GM19328 (cell line): ENCODE measurements around the gene LHX4.

Source experiments
- ATAC-seq: cut with Tn5 transposase; IDR thresholded peaks from one replicate; pipeline ENCODE4 v1.9.1; 2021; ENCODE audit warnings: mild to moderate bottlenecking, moderate library complexity; ENCODE audit not compliant: unreplicated experiment

LHX4 gene

DNA sequence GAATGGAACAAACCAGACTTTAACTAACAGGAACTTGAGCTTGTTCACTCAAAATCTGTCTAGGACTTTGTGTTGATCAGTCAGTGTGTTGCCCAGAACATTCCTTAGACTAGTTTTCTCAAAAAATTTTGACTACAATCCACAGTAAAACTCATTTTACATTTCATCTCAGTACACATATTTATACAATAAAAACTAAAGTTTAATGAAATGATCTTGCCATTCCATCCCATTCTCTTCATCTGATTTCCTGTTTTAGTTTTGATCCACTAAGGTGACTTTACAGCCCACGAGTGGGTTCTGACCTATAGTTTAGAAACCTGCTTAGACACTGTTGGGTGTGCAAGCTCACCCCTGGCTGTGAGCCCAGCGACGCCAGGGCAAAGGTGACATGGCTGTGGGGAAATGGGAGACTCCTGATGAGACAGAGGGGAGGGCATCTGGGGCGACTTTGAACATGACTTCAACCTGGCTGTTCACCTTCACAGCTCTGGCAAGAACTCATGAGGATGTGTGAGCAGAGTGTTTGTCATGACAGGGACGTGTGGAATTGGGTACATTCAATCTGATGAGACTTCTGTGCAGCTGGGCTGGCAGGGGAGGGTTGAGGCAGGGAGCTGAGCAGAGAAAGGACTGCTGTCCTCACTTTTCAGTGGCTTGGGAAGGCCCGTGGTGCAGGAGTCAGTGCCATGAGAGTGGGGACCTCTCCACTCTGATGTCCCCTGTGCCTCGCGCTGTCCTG, 40.6 kb downstream of the LHX4 start:
- ATAC-seq, result no peak

DNA sequence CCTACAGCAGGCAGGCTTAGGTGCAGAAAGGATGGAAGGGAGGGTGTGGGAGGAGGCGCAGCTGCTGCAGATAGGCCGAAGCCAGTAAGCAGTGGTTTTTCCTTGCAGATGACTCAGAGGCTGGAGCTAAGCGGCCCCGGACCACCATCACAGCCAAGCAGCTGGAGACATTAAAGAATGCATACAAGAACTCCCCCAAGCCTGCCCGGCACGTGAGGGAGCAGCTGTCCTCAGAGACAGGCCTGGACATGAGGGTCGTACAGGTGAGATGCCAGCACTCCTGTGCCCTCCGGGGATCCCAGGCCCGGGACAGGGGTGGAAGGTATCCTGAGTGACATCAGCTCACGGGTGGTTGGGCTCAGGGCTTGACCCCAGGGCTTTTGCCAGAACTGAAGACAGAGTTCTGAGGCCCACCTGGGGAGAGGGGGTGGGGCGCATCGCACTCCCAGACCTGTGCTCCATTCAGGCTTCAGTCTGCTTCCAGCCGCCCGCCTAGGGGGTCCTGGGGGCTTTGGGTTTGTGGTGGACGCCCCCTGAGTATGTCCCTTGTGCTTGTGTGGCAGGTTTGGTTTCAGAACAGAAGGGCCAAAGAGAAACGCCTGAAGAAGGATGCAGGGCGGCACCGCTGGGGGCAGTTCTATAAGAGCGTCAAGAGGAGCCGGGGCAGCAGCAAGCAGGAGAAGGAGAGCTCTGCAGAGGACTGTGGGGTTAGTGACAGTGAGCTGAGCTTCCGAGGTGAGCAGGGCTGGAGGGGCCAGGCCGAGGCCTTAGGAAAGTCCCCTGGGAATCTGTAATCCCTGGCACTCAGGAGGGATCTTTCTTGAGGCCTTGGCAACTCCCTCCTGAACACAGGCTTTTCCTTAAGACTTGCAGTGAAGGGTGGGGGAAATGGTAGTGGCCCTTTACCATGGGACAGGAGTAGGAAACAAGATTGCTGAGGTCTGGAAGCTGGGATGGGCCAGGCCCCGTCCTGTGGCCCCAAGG, 41.5 kb downstream of the LHX4 start:
- no peak for ATAC-seq

DNA sequence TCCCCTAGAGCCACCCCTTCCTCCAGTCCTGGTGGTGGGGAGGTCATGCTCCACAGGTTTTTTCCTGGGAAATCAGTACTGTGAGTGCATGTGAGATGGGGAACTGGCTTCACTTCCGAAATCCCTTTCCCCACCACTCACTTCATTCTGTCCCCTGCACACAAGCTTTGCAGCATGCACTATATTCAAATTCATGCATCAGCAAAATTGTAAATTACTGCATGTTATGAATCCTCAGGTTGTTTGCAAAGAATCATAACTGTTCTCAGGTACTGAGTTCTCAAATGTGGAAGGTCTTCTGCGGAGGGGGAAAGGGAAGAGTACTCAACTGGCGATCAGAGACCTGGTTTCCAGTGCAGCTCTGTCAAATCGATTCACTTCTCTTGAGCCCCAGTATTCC, 42.3 kb downstream of the LHX4 start:
- no peak for ATAC-seq

DNA sequence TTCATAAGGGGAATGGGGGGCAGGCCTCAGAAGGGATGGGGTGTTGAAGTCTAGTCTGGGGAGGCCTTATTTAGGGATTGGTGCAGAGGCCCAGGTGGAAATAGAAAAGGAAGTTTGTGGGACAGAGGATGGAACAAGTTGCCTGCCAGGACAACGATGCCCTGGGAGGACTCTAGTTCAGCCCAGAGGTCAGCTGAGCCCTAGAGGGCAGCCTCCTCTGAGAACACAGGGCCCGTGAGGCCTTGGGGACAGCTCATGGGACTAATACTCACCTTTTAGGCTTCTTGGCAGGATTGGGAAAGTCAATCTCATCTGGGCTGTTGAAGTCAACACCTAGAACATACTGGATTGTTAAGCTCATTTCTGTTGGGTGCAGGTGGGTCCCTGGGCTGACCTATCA, 43.0 kb downstream of the LHX4 start:
- no peak for ATAC-seq

DNA sequence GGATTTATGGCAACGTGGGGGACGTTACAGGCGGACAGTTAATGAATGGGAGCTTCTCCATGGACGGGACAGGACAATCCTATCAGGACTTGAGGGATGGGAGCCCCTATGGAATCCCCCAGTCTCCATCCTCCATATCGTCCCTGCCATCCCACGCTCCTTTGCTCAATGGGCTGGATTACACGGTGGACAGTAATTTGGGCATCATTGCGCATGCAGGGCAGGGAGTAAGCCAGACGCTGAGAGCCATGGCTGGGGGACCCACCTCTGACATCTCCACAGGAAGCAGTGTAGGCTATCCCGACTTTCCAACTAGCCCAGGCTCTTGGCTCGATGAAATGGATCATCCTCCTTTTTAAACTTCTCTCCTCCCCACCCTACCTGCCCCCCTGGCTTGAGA, 44.2 kb downstream of the LHX4 start:
- no peak for ATAC-seq

DNA sequence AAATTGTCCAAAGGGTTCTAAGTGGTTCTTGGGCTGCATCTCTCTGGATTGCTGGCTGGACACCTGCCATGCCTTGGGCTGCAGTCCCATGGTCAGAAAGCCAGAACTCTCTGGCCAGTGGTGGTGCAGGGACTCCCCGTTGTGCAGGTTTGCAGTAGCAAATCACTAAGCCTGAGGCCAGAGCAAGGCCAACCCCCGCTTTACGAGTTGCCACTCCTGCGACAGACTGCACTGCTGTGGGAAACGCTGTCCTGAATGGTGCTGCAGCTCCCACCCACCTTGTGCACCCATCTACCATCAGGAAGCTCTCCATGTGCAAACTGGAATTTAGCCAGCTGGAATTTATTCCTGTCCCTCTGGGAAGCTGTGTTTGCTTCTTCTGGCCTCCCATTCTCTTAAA, 45.7 kb downstream of the LHX4 start:
- ATAC-seq, result no peak

DNA sequence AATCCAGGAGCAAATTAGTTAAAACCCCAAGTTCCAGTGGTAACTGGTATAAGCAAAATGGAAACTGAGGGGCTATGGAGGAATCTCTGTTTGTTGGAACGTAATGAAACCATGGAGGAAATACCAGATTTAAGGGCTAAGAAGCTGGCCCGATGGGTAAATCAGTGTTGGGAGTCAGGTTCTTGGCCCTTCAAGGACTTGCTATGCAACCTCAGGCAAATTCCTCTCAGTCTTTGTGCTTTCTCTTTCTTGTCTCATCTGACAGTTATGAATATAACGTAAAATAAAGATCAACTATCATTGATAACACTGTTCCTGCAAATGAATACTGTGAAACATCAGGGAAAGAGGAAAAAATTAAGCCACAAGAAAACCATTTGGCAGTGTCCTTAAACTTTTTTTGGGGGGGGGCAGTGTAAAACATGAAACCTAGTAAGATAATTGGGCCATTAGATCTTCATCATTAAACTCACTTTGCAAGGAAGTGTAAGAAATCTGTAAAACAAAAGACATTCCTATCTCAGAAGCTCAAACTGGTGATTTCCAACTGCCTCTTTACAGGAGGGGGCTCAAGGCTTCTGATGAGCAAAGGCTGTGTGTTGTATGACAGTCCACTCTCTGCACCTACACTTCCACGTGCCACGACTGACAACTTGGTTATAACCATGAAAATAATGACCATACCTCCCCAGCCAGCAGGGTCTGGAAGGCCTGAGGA, 47.6 kb downstream of the LHX4 start:
- no peak for ATAC-seq

DNA sequence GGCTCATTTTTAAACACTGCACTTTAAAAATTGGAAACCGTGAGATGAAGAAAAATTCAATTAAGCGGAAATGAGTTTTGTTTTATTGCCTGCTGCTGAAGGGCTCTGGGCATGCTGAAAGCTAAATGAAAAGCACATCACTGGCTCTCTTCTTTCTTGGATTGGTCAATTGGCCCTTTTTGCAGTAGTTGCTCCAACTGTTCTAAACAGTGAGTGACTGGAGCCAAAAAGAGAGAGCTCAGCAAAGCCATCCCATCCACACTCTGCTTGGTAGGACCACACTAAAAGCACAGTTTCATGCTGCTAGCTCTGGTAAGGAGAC, 48.1 kb downstream of the LHX4 start:
- no peak for ATAC-seq

DNA sequence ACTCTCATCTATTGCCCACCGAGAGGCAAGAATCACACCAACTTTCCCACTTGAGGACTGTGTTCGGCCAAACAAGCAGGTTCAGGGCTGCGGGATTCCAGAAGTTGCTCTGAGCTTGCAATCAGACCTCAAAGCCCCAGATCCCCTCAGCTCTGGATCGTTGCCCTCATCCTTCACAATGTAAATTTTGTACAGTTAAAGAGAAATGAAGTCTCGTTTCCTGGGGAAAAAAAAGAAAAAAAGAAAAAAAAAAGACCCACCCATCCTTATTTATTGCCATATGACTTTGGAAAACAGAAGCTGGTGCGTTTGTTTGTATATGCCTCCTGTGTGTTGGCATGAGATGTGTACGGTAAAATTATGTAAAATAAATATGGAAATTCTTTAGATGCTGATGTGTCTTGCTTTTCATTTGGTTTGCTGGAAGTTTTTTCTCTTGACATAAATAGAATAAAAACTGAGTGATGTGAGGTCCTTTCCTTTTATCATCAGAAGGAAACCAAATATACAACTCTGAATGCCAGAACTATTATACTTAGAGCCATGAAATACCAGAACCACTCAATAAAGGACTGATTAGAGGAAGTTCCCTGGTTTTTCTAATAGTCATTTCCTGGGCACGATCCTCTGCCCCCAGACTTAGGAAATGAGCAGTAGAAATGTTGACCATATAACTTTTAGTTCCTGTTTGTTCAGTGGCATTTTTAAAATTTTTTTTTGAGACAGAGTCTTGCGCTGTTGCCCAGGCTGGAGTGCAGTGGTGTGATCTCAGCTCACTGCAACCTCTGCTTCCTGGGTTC, 48.7 kb downstream of the LHX4 start:
- no peak for ATAC-seq

DNA sequence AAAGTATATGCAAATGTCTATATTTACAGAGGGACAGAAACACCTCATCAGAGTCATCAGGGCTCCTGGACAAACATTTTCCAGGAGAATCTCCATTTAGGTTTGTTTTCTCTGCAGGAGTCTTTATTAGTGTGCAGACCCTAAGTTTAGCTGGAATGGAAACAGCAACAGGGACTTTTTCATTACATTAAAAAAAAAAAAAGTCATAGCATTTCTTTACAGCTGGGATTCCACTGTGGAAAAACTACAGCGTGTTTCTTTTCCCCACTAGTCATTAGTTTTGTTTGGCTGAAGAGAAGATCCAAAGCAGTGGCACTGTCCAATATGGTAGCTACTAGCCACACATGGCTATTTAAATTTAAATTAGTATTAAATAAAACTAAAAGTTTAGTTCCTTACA, 49.6 kb downstream of the LHX4 start:
- ATAC-seq, result no peak

DNA sequence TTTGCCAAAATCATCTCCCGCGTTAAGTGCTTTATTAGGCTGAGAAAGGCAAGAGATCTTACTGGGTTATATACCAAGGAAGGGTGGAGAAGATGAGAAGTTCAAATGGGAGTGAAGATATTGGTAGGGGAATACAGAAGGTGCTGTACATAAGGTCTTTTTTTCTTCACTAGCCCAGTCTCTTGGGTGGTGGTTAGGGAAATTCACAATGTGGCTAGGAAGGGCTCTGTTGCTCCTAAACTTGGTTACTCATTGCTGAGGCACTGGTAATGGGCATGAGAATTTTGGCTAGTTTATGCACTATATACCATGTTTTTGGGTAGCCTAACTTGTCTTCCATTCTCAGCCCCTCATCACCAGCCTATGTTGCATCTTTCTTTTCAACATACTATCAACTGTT, 50.6 kb downstream of the LHX4 start:
- ATAC-seq, result no peak

DNA sequence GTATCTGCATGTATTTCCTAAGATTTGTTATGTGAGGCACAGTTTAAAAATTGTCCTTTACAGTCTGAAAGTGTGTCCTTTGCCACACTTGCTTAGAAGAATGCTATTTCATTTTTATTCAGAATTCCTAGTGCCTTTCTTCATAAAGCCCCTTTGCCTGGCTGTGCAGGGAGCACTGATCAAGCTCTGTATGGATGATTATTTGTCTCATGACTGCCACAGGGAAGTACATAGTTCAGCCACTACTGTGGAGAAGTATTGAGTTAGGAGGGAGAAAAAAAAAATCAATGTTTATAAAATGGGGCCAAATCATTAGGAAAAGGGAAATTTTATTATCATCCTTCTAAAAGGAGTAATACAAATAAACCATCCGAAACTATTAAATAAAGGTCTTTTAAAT, 51.4 kb downstream of the LHX4 start:
- ATAC-seq, result no peak

DNA sequence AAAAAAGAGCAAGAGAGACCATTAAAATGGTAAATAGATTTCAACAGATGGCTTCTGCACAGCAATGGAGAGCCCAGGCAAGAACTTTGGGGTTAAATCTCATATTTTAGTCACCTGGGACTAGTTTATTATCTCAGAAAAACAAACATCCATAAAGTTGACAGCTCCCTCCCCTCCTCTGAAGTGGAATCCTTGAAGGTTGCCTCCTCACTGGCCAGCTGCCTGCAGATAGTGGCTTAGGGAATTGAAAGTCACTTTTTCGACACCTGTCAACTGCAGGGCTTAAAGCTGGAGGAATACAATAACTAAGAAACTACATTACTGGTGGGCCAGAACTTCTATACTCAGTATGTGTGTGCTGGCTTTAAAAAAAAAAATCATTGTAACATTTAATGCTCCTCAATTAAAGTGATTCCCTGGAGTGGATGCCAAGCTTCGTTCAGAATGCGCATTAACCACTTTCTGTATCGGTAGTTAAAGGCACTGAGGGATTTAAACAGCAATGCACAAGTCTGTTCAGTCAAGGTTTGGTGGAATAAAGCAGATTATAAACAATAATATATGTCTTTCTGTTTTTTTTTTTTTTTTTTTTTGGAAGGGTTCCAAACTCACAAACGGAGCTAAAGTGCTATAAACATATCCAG, 52.5 kb downstream of the LHX4 start:
- no peak for ATAC-seq

DNA sequence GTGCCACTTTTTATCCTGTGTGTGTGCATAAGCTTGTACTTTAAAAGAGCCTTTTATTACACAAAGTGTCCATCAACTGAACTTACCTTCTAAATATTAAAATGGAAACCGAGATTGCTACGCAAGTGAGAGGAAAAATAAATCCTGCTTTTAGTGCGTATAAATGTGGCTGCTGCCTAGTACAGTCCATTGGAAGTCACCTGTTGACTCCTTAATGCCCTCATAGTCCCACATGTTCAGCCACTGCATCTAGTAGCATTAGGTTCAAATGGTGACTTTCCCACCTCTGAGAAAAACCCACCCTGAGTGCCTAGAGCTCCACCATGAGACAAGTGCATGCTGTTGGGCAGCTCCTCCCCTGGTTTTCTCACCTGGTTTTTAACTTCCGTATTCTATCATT, 53.0 kb downstream of the LHX4 start:
- no peak for ATAC-seq

DNA sequence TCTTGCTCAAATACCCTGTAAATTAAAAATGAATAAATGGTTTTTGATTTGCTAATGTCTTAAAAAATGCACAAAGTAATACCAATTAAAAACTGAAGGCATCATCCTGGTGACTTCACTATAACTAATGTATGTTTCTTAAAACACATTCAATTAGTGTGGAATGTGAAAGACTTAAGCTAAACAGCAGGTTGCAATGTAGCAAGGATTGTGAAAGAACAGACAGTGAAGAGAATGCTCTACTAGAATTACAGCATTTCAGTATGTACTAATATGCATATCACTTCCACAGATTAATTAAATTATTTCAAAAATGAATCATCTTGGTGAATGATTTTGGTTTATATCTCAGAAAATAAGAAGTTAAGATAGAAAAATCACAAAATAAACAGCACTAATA, 56.4 kb downstream of the LHX4 start:
- no peak for ATAC-seq

DNA sequence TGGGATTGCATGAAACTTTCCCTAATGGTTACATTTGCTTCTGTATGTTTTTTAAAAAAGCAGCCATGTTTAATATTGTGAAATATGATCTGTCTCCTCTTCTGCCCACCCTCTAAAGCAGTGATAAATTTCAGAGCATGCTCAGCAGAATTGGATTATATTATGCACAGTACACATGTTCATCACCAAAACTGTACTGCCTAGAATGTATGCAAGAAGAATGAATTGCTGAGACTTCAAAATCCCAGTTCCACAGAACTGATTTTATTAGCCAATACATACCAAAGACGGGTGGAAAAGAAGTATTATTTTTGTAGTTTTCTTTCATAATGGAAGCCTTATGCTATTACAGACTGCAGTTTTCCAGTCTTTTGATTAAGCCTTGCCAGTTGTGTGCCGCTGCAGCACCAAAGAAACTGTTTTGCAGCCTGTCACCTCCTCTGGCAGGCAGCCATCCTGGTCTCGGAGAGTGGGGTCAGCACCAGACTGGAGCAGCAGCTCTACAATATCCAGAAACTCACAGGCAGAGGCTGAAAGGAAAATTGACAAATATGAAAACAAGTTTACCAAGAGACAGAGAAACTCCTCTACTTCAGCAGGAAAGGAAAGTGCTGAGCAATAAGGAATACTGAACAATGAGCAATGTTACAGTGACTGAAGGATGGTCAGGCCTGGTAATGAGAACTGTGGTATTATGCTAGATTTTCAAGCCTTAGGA, 58.1 kb downstream of the LHX4 start:
- ATAC-seq, result no peak

DNA sequence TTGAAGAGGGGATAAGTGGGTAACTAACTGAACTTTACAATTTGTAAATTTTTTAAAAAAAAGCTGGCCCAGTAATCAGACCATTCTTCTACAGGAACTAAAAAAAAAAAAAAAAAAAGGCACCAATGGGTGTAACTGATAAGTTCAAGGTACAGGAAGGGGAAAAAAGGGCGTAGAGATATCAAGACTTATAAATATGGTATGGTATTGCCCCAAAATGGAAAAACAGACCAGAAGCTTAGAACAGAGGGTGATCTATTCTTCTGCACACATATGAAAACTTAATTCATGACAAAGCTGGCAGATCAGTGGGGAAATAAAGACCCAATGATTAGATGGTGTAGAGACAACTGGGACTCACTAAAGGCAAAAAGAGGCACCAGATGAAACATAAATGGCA, 58.9 kb downstream of the LHX4 start:
- no peak for ATAC-seq

DNA sequence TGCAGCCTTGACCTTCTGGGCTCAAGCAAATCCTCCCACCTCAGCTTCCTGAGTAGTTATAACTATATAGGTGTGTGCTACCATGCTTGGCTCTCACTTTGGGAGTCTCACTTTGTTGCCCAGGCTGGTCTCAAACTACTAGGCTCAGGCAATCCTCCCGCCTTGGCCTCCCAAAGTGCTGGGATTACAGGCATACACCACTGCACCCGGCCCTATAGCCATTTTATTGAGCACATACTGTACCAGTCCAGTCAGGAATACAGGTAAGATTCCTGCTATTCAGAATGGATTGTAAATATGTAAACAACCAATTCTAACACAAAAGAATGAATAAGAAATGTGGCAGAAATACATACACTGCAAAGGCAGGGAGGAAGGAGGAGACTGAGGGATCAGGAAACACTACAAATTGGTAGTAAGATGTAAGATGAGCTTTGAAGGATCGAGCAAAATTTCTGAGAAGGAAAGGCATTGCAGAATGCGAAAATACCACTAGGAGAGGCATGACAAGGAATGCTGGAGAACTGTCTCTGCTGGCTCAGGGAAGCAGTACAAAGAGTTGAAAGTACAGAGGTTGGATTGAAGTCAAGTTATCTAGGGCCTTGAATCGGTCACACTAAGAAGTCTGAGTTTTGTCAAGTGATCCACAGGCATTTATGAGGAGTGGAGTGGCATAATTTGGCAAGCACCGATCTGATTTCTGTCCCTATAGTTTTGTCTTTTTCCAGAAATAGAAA, 60.4 kb downstream of the LHX4 start:
- no peak for ATAC-seq

DNA sequence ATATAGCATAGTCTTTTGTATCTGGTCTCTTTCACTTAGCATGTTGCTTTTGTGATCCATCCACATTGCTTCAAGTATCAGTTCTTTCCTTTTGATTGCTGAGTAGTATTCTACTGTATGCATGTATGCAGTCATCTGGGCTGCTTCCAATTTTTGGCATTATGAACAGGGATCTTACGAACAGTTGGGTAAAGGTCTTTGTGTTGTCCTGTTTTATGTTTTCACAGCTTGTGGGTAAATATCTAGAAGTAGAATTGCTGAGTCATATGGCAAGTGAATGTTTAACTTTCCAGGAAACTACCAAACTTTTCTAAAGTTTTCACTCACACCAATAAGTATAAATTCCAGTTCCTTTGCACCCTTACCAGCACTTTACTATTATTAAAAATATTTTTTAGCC, 60.9 kb downstream of the LHX4 start:
- ATAC-seq, result no peak
